Stimulated activated CD4-positive, alpha-beta T cell treated with anti-CD3 and anti-CD28 coated beads, Interleukin-2, amount 100 ng/mL, for 24 hours (primary cell): Measurements from ENCODE around the gene KCNK2.
"Not testable (repeated sequence)": the region's sequence is repeated elsewhere in the genome, so short reads cannot be mapped to it uniquely, and the experiment has no call there.

Experiments
- DNase-seq, 2 donors: peaks; one replicate each; pipeline ENCODE4 v3.0.0-alpha.2; 2020

The KCNK2 gene

DNA sequence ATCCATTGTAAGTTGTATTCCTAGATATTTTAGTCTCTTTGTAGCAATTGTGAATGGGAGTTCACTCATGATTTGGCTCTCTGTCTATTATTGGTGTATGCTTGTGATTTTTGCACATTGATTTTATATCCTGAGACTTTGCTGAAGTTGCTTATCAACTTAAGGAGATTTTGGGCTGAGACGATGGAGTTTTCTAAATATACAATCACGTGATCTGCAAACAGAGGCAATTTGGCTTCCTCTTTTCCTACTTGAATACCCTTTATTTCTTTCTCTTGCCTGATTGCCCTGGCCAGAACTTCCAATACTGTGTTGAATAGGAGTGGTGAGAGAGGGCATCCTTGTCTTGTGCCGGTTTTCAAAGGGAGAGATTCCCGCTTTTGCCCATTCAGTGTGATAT is 80.6 kb downstream of the KCNK2 start:
- DNase-seq, result not testable (repeated sequence)

DNA sequence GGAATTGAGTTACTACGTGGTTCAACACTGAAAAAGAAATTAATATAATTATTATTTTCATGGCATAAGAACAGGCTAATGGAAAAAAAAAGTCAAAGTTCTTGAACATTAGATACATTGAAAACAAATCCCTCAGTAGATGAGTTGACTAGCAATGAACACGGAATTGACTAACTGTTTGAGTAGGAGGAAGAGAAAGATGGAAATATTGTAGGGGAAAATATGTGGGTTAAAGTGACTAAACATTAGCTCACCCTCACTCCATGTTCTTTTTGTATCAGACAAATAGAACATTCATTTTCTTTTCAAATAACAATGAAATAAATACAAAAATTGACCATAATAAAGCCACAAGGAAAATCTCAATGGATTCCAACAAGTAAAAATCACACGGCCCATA is 84.3 kb downstream of the KCNK2 start:
- no peak for DNase-seq

DNA sequence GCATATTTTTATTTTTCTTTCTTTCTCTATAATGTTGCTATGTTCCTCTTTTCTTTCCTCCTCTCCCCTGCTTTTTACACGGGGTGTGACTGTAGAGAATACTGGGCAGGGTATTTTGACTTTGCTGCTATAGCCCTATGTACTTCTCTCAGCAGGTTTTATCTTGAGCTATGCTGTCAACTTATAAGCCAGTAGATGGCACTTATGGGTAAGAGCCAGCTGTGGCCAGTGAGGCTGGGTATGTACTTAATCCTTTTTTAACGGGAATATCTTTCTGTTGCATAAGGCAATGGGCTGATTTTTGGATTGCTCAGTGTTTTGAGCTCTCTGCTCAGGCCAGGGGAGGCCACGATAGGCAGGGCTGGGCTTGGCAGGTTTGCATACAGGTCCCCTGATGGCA is 99.0 kb downstream of the KCNK2 start:
- DNase-seq, result no peak

DNA sequence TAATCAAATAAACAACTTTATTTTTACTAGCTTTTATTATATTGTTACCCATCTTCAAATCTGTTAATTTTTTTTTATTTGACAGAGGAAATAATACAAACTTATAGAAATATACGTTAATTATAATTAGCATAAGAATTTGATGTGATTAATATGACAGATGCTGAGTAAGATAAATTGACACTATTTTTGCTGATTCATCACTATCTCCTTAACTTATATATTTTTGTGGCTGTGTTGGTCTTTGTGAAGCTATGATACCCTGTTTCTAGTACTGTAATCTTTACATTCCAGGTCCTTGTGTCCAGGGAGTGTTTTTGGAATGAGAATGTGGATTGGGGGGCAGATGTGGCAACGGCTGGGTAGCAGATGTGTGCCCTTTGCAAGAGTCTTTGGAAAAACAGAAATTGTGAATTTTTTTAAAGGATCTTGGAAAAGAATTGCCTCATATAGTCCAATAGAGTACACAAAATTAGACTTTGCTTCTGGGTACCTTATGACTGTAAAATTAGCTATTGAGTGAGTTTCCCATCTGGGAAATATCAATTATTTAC is 102.6 kb downstream of the KCNK2 start:
- DNase-seq, result no peak

DNA sequence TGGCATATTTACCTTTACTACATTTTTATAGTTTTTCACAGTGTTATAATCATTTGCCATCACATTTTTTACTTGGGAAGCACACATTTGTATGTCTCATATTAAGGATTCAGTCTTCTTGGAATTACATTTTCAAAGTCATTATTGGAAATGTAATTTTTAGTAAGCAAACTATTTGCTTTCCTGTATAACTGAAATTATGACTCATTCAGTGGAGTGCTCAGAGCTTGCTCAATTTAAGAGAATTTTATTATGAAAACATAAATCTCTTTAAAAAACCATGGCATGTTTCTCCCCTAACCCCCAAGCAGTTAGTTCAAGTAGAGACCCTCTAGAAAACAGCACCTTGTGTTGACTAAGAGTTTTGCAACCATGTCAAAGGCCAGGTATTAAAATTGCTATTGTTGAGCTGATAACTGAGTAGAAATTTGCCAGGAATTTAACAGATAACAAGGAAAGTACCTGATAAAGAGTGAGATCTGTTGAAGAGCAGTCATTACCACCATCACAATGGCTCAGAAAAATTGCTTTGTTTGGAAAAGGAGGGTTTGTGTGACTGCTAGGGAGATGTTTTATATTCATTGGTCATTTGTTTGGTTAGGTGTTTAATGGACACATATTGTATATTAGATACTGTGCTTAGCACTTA is 105.9 kb downstream of the KCNK2 start:
- DNase-seq, result no peak

DNA sequence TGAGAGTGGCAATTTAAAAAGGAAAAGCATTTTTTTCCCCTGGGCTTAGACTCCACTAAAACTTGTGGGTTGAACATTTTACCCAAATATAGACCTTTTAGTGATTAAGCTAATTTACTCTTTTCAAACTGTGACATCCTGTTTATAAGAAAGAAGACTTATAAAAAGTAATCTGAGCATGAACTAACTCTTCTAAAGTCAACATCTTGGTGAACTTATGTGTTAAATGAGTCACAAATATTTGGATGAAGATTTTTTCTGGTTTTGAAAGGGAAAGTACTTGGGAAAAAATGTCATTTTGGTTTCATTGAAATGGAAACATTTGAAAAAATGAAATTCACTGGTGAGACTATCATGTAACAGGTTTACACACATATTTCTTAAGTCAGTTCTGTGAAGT is 109.8 kb downstream of the KCNK2 start:
- DNase-seq, result no peak

DNA sequence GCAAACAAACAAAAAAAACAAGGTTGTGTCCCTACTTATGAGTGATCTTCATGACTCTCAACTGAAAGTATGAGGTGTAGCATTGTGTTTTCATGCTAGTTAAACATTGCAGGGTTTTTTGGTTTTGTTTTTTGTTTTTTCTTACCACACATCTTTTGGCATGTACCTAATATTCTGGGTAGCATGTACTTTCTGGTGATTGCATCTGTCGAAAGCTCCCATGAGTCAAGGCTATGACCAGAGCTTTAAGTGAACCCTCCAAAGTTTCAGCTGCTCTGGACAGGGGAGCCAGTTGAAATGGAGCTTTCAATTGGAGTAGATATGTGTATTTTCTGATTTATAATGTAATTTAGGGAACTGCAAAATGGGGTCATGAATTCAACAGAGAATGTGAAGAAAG is 115.5 kb downstream of the KCNK2 start:
- DNase-seq, result no peak

DNA sequence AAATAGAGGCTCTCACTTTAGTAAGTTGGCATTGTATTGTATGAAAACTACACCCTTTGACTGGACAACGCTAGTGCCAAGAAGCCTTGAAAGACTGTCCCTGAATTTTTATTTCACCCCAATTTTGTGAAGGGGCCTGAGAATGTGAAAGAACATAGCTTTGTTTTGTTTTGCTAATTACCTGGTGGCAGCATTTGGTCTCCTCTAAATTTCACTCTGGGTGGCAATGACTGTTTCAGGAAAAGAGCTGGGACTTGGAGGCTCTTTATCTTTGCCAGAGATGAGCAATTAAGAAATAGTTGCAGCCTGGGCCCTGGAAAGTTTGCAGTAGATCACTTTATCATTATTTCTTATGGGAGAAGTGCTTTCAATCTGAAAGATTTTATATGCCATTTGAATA is 117.6 kb downstream of the KCNK2 start:
- no peak for DNase-seq

DNA sequence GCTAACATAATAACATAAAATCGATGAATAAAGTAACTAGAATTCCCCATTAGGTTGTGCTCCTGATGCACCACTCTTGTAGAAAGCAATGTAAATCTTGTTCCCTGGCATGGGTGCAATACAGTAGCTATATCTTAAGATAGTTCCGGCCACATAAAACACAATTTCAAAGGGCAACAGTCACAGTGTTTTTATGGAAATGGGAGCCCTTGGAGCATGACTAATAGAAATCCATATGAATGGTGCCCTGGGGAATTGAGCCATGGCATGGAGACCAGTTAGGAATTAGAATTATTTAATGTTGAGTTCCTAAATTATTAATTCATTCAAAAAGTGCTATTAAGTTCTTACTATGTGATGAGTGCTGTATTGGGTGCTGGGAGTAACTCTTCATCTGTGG is 118.7 kb downstream of the KCNK2 start:
- DNase-seq, result no peak

DNA sequence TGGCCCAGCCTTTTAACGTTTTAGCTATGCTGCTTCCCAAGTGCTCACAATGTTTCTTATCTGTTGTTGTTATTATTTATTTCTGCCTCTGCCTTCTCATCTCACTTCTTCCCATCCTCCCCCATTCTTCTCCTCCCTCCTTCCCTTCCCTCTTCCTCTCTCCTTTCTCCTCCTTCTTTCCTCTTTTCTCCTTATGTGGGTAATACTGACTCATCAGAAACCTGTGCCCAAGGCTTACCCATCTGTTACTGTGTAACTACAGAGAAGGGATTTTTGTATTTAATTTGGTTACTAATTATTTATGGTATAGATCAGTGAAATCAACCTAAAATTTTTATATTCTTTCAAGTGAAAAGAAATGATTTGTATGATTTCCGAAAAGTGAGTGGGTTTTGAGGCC is 120.3 kb downstream of the KCNK2 start:
- no peak for DNase-seq

DNA sequence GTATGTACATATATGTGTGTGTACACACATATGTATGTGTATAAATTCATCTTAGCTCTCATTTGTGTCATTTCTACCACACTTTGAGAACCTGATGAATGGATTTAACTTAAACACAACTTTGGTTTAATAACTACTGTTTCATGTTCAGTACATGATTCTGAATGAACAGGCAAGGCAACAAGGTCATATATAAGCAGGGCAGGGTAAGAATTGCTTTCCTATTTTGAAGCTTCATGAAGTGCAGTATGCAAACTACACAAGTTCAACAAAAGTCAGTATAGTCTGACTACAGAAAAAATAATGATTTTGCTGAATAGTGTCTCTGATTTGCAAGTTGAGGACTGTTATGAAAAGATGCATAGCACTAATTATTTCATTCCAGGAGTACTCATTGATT is 127.6 kb downstream of the KCNK2 start:
- DNase-seq, result no peak

DNA sequence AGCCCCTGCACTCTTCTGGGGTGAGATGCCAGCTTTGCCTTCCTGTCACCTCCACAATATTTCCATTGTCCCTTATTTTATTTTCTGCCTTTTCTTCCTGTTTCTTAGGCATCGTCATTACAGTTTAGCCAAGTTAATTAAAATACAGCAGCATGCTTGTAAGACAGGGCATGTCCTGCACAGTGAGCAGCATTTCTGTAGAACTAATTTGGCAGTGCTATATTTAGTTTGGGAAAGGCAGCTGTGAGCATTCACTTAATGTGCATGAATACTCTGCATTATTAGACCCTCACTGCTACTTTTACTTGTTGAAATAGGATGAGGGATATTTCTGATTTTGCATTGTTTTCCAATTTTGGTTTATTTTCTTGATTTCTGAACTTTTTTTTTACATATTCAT is 133.3 kb downstream of the KCNK2 start:
- no peak for DNase-seq

DNA sequence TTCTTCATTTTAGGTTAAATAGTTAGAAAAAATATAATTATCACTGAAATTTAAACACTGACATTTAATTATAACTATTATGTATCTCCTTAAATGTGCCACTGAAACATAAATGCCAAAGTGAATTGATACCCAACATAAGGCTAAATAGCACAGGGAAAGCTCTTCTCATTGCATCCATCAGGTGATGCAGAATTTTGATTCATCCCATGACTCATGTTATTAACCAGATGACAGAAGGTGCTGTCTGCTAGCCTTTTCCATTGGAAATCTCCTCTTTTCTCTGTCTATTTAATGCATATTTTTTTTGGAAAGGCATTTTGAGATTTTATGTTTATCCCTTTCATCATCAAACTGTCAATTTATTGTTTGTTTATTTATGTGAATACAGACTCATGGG is 136.8 kb downstream of the KCNK2 start:
- no peak for DNase-seq

DNA sequence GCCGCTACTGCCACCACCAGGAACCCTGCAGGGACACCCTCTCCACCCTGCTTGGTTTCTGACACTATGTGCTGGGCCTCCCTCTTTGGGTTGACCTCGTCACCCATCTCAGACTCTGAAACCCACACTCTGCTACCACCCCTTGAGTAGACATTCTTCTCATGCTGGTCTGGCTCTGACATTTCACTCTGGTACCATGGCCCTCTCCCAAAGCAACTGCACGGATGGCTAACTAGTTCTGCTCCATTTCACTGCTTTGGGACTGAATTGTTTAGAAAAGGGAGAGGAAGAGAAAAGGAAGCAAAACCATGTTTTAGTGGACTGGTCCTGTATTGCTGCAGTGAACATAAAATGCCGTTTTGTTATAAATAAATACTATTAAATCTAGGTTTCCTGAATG is 137.8 kb downstream of the KCNK2 start:
- DNase-seq, result no peak

DNA sequence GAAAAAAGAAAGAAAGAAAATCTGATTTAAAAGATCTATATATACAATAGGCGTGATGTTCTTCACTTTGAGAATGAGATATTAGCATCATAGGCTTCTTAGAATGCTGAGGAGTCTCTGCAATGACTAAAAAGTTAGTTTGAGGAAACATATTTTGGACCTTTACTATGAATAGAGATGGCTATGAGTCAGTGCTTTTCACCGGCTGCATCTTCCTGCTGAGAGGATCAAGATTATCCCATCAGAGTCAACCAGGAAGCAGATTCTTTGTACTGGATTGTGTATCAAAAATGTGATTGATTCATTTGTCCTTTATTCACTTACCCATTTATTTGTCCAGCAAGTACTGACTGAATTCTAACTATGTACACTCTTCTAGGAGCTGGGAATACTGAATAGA is 144.2 kb downstream of the KCNK2 start:
- no peak for DNase-seq

DNA sequence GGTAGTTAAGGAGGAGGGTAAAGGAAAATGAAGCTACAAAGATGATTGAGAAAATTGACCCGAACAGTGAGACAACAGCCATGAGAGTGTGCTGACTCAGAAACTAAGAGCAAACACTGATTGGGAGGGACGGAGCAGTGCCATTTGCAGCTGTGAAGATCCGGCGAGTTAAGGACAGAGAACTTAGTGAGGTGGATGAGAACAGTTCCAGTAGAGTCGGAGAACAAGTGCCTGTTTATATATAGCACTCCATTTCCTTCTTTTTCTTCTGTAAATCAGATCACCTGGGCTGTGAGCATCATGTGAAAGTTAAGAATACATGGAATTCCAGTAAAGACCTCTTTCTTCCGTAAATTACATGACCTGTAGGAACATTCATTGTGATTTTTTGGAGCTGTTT is 145.7 kb downstream of the KCNK2 start:
- no peak for DNase-seq

DNA sequence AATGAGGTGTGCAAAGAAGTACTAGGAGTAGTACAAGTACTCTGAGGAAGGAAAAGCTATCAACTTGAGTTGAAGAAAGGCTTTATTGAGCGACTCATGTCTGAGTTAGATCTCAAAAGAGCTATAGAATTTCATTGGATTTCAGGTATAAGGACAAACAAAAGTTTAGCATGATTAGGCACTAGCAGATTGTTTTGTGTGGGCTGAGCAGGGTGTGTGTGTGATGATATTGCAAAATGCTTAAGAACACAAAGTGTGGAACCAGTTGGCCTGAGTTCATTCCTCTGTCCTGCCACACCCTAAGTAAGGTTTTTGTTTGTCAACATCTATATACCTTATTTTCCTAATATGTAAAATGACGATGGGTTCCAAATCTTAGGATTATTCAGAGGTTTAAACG is 158.9 kb downstream of the KCNK2 start:
- DNase-seq, result no peak

DNA sequence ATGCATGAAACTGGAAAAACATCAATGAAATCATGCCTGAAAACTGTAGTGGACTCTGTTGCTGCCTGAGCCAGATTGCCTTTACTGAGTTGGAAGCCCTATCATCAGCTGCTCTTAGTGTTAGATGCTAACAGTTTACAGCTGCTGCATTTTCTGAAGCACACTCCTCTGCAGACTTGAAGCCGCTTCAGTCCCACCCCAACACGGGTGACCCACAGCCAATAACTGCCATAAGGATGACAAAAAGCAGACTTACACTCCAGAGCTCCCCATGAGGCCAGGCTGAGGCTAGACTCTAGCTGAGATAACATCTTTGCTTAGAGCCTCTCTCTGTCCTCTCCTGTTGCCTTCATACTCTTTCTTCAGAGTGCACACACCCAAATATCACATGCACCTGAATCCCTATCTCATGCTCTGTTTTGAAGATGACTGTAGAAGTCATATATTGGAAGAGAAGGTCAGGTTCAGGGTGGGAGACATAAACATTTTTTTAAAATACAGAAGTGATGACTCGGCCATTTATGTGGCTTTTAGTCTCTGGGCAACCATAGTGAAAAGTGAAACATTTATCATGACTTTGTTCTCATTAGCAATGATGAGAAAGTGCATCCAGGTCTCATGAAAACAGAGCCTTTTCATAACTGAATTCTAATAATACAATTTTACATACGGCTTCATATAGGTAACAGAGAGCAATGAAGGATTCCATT is 161.0 kb downstream of the KCNK2 start:
- DNase-seq, result no peak

DNA sequence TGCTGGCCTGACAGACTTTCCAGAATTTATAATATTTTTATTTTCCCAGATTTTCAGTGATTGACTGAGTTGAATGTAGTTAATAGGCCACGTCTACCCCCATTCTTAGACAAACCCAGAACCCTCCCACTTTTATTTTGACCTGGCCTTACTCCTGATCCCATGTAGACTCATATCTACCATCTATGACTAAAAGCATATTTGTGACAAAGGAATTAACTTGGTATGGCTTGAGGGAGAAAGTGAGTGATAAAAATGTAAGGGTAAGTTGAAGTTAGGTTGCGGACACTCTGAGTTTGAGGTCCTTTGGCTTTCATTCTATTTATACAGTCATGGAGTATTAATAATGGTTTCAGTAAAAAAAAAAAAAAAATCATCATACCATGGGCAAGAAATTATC is 168.4 kb downstream of the KCNK2 start:
- no peak for DNase-seq

DNA sequence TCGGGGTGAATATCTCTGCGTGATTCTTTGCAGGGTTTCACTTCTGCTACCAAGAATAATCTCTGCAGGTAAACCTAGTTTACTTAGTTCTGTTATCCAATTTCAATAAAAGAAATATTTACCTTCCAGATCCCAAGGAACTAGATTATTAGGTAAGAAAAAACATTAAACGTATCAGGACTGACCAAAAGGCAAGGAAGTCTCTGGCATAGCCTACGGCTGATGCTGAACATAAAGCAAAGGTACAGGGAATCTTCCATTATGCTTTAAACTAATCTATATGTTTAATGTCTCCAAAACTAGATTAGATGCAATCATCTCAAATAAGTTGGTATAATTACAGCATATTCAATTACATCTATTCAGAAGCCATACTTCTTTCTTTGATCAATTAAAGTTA is 168.9 kb downstream of the KCNK2 start:
- DNase-seq, result no peak

DNA sequence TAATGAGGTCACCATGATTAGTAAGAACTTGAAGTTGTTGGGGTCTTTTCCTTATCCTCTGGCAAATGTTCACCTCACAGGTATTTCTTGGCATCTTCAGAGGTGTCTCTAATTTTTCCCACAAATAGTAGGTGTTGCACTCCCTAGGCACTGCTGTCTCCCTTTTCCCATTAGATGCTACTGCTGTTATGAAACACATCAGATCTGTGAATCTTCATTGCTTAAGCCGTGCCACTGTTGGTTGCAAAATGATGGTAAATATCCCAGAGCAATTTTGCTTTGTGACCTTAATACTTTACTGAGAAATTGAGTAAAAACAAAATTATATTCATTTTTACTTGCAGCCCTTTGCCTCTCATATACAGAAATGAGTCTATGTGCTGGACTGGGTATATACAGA is 169.6 kb downstream of the KCNK2 start:
- no peak for DNase-seq

DNA sequence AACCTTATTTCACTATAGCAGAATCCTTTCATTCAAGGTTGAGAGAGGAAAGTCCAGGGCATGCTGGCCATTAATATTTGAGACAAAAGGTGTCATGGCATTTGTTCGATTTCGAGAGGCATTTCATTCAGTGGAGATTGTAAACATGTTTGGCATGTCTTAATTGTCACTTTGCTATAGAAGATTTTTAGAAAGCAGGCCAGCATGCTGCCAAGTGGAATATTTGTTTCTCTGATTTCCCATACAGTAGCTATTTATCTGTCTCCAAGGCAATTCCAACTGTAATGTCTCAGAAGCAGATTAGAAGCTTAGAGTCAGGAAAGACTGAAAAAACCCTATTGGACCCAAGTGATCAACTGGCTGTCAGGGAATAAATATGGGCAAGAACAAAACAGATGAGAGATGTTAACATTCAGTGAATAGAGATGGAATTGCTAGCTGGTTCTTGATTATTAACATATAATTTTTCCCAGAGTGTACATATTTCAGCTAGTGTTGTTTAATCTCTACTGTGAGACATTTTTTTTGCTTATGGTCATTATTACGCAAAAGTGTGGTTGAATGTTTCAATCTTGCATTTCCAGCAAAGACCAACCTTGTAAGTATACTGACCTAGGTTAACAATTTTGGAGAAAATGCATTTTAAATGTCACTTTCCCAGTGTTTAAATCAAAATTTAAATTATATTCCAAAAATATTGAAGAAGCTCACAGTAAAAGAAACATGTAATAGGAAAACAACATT is 174.6 kb downstream of the KCNK2 start:
- no peak for DNase-seq

DNA sequence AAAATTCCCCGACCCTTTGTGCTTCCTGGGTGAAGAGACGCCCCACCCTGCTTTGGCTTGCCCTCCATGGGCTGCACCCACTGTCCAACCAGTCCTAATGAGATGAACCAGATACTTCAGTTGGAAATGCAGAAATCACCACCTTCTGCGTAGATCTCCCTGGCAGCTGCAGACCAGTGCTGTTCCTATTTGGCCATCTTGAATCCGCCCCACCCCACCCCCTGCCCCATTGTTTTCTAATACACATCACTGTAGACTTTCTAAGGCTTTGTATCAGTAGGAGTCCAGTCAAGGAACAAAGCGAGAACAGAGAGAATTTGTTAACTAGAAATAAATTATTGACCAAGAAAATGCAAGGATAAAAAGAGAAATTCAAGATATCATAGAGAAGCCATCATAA is 178.2 kb downstream of the KCNK2 start:
- no peak for DNase-seq

DNA sequence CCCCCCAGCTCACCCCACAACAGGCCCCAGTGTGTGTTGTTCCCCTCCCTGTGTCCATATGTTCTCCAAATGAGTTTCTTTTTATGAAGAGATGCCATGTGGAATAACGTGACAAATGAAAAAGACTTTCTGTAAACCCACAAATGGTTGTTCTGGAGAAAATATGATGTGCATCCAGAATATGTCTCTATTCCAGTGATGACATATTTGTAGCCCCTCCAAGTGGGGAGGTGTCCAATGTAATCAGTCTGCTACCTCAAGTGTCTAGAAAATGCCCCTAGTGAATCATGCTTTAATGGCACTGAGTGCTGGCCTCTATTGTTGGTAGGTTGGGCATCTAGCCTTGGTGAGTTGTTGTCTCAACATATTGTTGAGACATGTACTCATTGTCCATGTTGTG is 179.6 kb downstream of the KCNK2 start:
- no peak for DNase-seq
